GM19193 (cell line): ENCODE results near the gene ASCL2.

Experiments used
- POLR2A ChIP-seq: IDR thresholded peaks from 4 replicates; pipeline ENCODE4 v1.6.1; 2011; ENCODE audit not compliant: insufficient read depth, insufficient read length; ENCODE audit errors: extremely low read depth

ASCL2 gene

GRCh38 chr11:2262301-2263070 lies 7.9 kb downstream of the ASCL2 start:
- TF ChIP-seq POLR2A = no peak

GRCh38 chr11:2261436-2262230 lies 8.8 kb downstream of the ASCL2 start:
- TF ChIP-seq POLR2A = no peak

- TF ChIP-seq POLR2A = no peak
Observed at GRCh38 chr11:2260491-2261364, 9.7 kb downstream of the ASCL2 start.

GRCh38 chr11:2259897-2260451 lies 10.4 kb downstream of the ASCL2 start:
- TF ChIP-seq POLR2A = no peak

- no peak for TF ChIP-seq POLR2A
Observed at GRCh38 chr11:2259466-2259830, 10.9 kb downstream of the ASCL2 start.

- TF ChIP-seq POLR2A = no peak
Observed at GRCh38 chr11:2258501-2259465, 11.6 kb downstream of the ASCL2 start.

GRCh38 chr11:2256951-2257700 lies 13.3 kb downstream of the ASCL2 start:
- TF ChIP-seq POLR2A = no peak

GRCh38 chr11:2256293-2256913 lies 14.0 kb downstream of the ASCL2 start:
- TF ChIP-seq POLR2A = no peak

- TF ChIP-seq POLR2A = no peak
Observed at GRCh38 chr11:2252018-2252417, 18.4 kb downstream of the ASCL2 start.

GRCh38 chr11:2251138-2251537 lies 19.2 kb downstream of the ASCL2 start:
- TF ChIP-seq POLR2A = no peak

GRCh38 chr11:2250485-2250884 lies 19.9 kb downstream of the ASCL2 start:
- no peak for TF ChIP-seq POLR2A

- TF ChIP-seq POLR2A = no peak
Observed at GRCh38 chr11:2250041-2250440, 20.3 kb downstream of the ASCL2 start.
